Activated CD8-positive, alpha-beta memory T cell treated with anti-CD3 and anti-CD28 coated beads, Interleukin-2, amount 50 U/mL, for 1 hour (primary cell): Measurements from ENCODE around the gene MACF1.

ENCODE experiments used
- DNase-seq: peaks from one replicate; pipeline ENCODE4 v3.0.0-alpha.2; 2020; ENCODE audit errors: extremely low read depth

The MACF1 gene

DNA sequence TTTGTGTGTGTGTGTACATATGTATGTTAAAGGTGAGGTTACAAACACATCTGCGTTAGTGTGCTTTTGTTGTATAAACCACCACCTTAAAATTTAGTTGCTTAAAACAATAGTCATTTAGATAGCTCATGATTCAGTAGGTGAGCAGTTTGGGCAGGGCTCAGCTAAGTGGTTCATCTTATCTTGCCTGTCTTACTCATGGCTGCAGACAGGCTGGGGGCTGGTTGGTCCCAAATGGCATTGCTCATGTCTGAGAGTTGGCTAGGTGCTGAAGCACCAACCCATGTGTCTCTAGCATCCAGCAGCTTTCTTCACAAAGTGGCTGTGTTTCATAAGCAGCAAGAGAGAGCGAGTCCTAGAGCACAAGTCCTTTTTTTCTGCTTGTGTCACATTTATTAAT is 91.4 kb downstream of the MACF1 start:
- DNase-seq, result no peak

- DNase-seq, result no peak
These were observed 93.1 kb downstream of the MACF1 start for GRCh38 chr1:39297551-39297950.

- no peak for DNase-seq
These were observed 97.1 kb downstream of the MACF1 start for GRCh38 chr1:39301606-39302005.

GRCh38 chr1:39305555-39305954 is 101.1 kb downstream of the MACF1 start:
- DNase-seq, result no peak

DNA sequence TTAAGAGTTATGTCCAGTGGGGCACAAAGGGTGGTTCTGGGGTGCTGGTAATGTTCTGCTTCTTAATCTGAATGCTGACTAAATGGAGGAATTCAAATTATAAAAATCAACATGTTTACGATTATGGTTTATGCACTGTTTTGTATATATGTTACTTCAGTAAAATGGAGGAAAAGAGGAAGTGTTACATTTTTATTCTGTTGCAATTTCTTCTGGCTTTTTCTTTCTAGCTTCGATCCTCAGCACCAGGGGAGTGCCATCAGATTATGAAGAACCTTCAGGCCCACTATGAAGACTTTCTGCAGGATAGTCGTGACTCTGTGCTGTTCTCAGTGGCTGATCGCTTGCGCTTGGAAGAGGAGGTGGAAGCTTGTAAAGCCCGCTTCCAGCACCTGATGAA is 105.5 kb downstream of the MACF1 start:
- DNase-seq, result no peak

DNA sequence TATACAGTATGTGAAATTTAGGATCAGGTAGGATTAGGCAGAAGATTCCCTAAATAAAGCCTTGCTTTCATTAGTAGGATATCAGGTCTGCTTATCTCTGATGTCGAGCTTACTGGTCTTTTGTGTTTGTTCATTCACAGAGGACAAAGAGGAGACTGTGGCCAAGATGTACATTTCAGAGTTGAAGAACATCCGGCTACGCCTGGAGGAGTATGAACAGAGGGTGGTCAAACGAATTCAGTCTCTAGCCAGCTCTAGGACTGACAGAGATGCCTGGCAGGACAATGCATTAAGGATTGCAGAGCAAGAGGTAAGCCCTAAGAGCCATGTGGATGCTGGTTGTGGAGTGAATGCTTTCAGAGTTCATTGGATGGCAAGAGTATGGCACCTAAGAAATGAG is 106.2 kb downstream of the MACF1 start:
- DNase-seq, result no peak

DNA sequence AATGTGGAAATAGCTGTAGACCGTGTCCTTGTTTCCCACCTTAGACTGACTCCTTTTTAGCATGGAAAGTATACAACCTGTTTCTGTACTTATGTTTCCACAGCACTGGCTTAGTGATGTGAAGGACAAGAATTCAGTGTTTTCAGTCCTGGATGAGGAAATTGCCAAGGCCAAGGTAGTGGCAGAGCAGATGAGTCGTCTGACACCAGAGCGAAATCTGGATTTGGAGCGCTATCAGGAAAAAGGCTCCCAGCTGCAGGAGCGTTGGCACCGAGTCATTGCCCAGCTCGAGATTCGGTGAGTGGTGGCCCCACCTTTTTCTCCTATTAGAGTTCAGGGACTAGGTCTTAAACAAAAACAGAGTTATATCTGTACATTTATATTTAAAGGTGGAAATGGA is 112.6 kb downstream of the MACF1 start:
- no peak for DNase-seq

DNA sequence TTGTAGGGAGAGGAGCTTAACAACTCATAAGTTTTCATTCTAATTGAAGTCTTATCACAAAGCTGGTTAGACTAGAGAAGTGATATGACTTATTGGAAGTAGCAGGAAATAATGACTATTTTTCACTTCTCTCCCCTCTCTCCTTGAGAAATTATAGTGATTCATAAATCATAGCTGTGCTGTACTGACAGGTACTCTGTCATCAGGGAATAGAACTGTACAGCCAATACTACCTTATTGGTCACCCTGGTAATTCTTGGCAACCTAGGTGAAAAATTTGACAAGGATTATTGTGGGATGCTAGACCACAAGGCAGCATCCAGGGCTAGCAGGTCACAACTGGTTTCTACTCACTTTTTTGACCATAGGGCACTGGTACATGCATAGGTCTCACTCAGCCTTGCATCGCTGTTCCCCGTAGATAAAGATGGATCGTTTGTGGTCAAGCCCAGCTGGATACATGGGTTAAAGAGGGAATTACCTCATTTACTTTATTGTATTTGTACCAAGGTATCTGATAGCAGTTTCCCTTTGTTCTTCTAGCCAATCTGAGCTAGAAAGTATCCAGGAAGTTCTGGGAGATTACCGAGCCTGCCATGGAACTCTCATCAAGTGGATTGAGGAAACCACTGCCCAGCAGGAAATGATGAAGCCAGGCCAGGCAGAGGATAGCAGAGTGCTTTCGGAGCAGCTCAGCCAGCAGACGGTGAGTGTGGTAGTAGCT is 113.6 kb downstream of the MACF1 start:
- no peak for DNase-seq

- DNase-seq, result no peak
These were observed 117.5 kb downstream of the MACF1 start for GRCh38 chr1:39321979-39322378.

DNA sequence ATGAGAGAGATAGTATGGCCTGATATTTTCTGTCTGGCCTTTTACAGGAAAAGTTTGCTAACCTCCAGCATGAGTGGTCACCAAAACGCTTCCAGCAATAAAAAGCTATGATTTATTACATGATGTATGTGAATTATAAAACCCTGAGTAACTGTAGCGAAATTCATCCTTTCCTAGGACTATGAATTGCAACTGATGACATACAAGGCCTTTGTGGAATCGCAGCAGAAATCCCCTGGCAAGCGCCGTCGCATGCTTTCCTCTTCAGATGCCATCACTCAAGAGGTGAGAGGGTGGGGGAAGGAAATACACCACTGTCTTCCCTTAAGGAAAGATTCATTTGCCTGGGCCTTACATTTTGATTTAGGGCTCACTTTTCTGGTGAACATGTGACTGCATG is 117.9 kb downstream of the MACF1 start:
- DNase-seq, result no peak

DNA sequence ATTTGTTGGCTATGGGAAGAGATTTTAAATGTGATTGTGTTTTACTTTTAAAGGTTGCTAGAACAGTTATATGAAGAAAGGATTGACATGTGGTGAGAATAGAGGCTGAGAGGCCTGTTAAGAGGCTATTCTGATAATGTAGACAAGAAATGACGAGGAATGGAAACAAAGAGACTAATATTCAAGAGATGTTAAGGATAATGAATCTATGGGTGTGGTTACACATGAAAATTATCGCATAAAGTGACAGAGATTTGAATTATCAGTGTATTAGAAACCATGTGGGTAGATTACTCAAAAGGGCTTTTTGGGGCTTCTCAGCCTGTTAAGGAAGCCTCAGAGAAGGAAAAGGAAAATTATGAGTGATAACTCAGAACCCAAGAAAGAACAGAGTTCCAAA is 120.4 kb downstream of the MACF1 start:
- DNase-seq, result no peak

DNA sequence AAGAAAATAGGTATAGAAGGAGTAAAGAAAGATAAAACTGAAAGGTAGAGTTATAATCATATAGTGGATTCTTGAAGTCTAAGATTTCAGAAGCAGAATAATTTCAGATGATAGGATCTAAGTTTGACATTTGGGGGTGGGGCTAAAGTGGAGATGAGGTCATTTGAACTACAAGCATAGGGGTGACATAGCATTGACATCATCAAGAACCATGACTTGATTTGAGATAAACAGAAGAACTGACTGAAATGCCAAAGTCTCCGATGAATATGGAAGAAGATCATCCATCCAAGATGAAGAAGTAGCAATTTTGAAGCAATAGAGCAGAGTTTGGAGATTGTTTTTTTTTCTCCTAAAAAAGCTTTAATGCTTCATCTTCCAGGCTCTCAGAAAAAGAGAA is 122.3 kb downstream of the MACF1 start:
- DNase-seq, result no peak

DNA sequence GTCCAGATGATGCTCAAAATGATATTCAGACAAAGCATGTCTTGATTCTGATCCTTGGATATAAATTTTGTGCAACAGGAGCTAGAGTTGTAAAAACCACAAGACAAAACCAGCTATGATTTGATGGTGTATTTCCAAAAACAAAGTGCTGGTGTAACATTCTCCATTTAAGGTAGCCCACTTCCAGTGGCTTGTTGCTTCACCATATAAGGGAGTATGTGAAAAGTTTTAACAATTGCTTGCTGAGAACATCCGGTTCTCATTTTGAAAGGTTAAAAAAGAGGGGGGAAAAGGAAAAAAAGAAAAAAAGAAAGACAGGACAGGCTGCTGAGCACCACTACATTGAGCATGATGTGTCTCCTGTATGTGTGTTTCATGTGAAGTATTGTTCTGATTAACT is 123.6 kb downstream of the MACF1 start:
- DNase-seq, result no peak

DNA sequence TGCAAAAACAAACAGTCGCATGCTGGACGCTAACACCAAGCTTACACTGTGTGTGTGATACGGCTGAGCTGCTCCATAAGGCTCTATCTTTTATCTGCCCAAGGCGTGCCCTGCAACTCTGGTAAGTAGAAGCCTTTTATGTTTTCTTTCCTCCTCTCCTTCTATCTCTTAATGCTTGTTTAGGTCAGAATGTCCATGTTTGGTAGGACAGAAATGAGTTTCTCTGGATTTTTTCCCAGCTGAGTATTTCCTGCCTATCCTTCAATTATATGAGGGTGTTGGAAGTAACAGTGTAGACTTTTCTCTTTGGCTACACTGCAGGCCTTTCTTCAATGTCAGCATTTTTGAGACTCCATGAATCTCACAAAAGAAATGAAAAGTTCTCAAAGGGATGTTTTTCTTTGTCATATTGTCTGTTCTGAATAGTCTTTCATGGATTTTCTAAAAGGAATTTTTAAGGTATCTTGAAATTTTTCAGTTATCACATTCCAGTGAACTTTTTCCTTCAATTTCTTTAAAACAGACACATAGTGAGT is 124.2 kb downstream of the MACF1 start:
- no peak for DNase-seq

DNA sequence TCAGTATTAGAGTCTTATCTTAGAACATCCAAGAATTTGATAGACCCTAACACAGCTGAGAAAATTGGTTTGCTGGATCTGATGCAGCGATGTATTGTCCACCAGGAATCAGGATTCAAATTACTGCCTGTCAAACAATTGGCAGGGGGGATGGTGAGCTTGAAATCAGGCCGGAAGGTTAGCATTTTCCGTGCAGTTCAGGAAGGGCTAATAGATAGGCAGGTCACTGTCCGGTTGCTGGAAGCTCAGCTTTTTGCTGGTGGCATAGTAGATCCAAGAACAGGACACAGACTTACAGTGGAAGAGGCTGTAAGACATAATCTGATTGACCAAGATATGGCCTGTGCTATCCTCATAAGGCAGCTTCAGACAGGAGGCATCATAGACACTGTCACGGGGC is 127.2 kb downstream of the MACF1 start:
- no peak for DNase-seq

- DNase-seq, result no peak
These were observed 127.8 kb downstream of the MACF1 start for GRCh38 chr1:39332291-39332690.

- DNase-seq, result no peak
These were observed 128.3 kb downstream of the MACF1 start for GRCh38 chr1:39332828-39333227.

- no peak for DNase-seq
These were observed 128.8 kb downstream of the MACF1 start for GRCh38 chr1:39333296-39333695.

- no peak for DNase-seq
These were observed 130.7 kb downstream of the MACF1 start for GRCh38 chr1:39335216-39335615.

DNA sequence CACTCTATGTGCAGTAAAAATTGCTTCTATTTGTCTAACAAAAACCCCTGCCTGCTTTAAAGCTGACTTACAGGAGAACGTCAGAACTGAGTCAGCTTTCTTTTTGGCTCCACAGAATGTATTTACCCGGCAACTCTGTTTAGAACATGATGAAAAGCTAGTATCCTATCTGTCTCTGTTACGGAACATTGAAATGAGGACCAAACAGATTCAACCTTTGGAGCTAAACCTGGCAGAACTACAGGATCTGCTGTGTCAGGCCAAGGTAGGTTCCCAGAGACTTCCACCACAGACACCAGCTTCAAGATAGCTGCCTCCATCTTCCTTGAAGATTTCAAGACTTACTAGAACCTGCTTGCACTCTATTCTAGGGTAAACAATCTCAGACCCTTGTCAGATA is 132.6 kb downstream of the MACF1 start:
- no peak for DNase-seq

- DNase-seq, result no peak
These were observed 138.3 kb downstream of the MACF1 start for GRCh38 chr1:39342776-39343175.

DNA sequence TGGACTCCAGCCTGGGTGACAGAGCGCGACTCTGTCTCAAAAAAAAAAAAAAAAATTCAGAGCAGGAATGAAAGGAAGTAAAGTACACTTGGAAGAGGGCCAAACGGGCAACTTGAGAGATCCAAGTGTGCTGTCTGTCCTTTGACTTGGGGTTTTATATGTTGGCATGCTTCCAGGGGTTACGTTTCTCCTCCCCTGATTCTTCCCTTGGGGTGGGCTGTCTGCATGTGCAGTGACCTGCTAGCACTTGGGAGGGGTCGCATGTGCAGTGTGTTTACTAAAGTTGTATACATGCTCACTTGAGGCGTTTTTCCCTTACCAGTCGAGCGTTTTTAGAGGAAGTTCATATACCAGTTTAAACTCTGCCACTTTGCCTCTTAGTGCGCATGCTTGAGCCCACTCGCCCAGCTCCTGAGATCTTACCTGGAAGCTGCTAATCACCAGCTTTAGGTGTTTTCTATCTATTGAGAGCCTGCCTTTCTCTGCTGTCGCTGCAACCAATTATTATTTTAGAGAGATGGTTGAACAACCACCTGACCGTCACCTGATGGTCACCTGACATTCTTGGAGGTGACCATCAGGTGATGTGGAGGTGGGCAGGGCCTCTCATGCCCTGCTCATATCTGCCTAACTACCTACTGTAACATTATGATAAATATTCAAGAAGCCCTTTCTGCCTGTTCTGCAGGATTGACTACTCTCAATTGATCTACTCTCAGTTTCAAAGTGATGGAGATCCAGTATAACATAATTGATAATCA is 140.1 kb downstream of the MACF1 start:
- no peak for DNase-seq

DNA sequence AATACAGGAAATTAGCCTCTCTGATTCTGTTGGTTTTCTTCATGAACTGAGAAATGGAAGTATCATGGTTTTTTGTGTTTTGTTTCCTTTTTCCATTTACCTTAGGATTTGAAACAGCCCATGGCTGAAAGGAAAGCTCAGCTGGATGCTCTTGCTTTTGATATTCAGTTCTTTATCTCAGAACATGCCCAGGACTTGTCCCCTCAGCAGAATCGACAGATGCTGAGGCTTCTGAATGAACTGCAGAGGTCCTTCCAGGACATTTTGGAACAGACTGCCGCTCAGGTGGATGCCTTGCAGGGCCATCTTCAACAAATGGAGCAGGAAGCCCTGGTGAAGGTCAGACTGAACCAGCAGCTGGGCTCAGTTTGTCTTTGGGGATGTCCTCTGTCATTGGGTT is 142.4 kb downstream of the MACF1 start:
- no peak for DNase-seq
